DOHH2 (cell line): ENCODE results near the gene KCNK15.

Experiments
- H3F3A ChIP-seq: fragments of 200-600 bp; sonication (generic), shearing (Covaris generic); 2 replicates; pipeline ENCODE4 v1.6.0; 2016; ENCODE audit warnings: antibody characterized with exemption, mild to moderate bottlenecking; ENCODE audit not compliant: control insufficient read depth, insufficient read depth
- H3K27ac ChIP-seq: fragments of 200-600 bp; sonication (generic); 2 replicates; pipeline ENCODE4 v1.5.1; 2014; ENCODE audit warnings: low read depth, mild to moderate bottlenecking, low read length, moderate library complexity
- H3K27me3 ChIP-seq: fragments of 200-600 bp; sonication (generic); 2 replicates; pipeline ENCODE4 v1.6.1; 2014; ENCODE audit warnings: mild to moderate bottlenecking, low read length, mixed read lengths; ENCODE audit not compliant: control insufficient read depth
- H3K36me3 ChIP-seq: fragments of 200-600 bp; sonication (generic); 2 replicates; pipeline ENCODE4 v1.6.1; 2014; ENCODE audit warnings: mild to moderate bottlenecking, low read length, moderate library complexity, mixed read lengths; ENCODE audit not compliant: control insufficient read depth
- H3K4me1 ChIP-seq: fragments of 200-600 bp; sonication (generic); 2 replicates; pipeline ENCODE4 v1.6.1; 2014; ENCODE audit warnings: mild to moderate bottlenecking, low read length, mixed read lengths; ENCODE audit not compliant: control insufficient read depth
- H3K4me2 ChIP-seq: fragments of 200-600 bp; sonication (generic); 2 replicates; pipeline ENCODE4 v1.6.0; 2014; ENCODE audit warnings: mild to moderate bottlenecking, low read length, moderate library complexity
- H3K4me3 ChIP-seq: fragments of 200-600 bp; sonication (generic); 2 replicates; pipeline ENCODE4 v1.5.1; 2014; ENCODE audit warnings: mild to moderate bottlenecking, low read length, mixed read lengths
- H3K79me2 ChIP-seq: fragments of 200-600 bp; sonication (generic); 2 replicates; pipeline ENCODE4 v1.6.1; 2014; ENCODE audit warnings: mild to moderate bottlenecking, low read length, mixed read lengths; ENCODE audit not compliant: control insufficient read depth
- H3K9me2 ChIP-seq: fragments of 200-600 bp; sonication (generic); replicated peaks from 2 replicates; pipeline ENCODE4 v1.6.1; 2014; ENCODE audit warnings: mild to moderate bottlenecking, low read length, mixed read lengths; ENCODE audit not compliant: control insufficient read depth
- H3K9me3 ChIP-seq: fragments of 200-600 bp; sonication (generic); 2 replicates; pipeline ENCODE4 v1.6.1; 2014; ENCODE audit warnings: antibody characterized with exemption, low read length, mixed read lengths; ENCODE audit not compliant: control insufficient read depth, insufficient read depth
- H4K20me1 ChIP-seq: fragments of 200-600 bp; sonication (generic); 2 replicates; pipeline ENCODE4 v1.6.0; 2014; ENCODE audit warnings: low read depth, mild to moderate bottlenecking, antibody characterized with exemption, low read length, moderate library complexity; ENCODE audit not compliant: control insufficient read depth, insufficient read depth
- CTCF ChIP-seq: fragments of 200-600 bp; sonication (generic); IDR thresholded peaks from one replicate; pipeline ENCODE4 v1.5.1; 2014; ENCODE audit warnings: antibody characterized with exemption, mild to moderate bottlenecking, low read depth, low read length; ENCODE audit not compliant: poor library complexity, severe bottlenecking
- EZH2phosphoT487 ChIP-seq: fragments of 200-600 bp; sonication (generic); IDR thresholded peaks from 2 replicates; pipeline ENCODE4 v1.6.1; 2017; ENCODE audit warnings: borderline replicate concordance, mild to moderate bottlenecking, antibody characterized with exemption, low read length, moderate library complexity, mixed read lengths

Gene KCNK15

GRCh38 chr20:44703183-44703925 is 42.3 kb upstream of the KCNK15 start:
- no peaks in the 10 kb centered on the region for H3K27me3 ChIP-seq
- peaks cover 20% of the 10 kb centered on the region for H3K4me1 ChIP-seq
- no peaks in the 10 kb centered on the region for H3K36me3 ChIP-seq
- H3K27ac ChIP-seq: no peak overlapping the region
- H3K79me2 ChIP-seq: no peaks in the 10 kb centered on the region
- no peaks in the 10 kb centered on the region for H3K9me2 ChIP-seq
- H3K9me3 ChIP-seq: no peaks in the 10 kb centered on the region
- TF ChIP-seq CTCF: no peak
- TF ChIP-seq EZH2phosphoT487: no peak
- no peak overlapping the region for H3K4me3 ChIP-seq
- H3K4me2 ChIP-seq: no peak overlapping the region
- H4K20me1 ChIP-seq: no peaks in the 10 kb centered on the region
- H3F3A ChIP-seq: no peaks in the 10 kb centered on the region

DNA sequence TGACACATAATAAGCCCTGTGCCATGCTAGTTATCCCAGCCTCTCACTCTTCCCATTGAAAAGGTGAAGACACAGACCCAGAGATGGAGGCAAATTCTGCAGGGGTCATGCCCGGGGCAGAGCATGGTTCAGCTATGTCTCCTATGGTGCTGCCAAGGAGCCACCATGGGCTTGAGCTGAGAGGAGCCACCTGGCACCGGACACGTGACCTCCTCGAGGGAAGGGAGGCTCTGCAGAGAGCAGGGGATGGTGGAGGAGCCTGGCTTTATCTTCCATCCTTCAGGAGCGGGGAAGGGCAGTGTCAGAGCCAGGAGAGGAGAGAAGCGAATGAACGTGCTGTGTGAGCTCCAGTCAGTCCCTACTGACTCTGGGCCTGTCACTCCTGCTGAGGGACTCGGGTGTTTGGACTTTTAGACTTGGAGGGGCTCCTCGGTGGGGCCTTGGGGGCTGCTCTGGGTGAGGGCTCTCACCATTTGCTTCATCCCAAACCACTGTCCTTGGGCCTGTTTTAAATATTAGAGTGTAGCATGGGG is 41.6 kb upstream of the KCNK15 start:
- Histone ChIP-seq H3F3A (no peaks in the 10 kb centered on the region), H4K20me1 (no peaks in the 10 kb centered on the region), H3K36me3 (no peaks in the 10 kb centered on the region), H3K4me2 (no peak overlapping the region), H3K4me3 (no peak overlapping the region), H3K79me2 (no peaks in the 10 kb centered on the region), H3K9me3 (no peaks in the 10 kb centered on the region), H3K4me1 (peaks cover 14% of the 10 kb centered on the region), H3K27ac (no peak overlapping the region), H3K27me3 (no peaks in the 10 kb centered on the region), H3K9me2 (no peaks in the 10 kb centered on the region)
- TF ChIP-seq EZH2phosphoT487: no peak
- TF ChIP-seq CTCF: no peak

- no peak overlapping the region for H3K4me2 ChIP-seq
- H3K9me2 ChIP-seq: no peaks in the 10 kb centered on the region
- no peak overlapping the region for H3K4me3 ChIP-seq
- no peaks in the 10 kb centered on the region for H3K79me2 ChIP-seq
- no peak for TF ChIP-seq EZH2phosphoT487
- no peak for TF ChIP-seq CTCF
- no peaks in the 10 kb centered on the region for H3F3A ChIP-seq
- H3K4me1 ChIP-seq: peaks cover 13% of the 10 kb centered on the region
- no peaks in the 10 kb centered on the region for H3K9me3 ChIP-seq
- no peaks in the 10 kb centered on the region for H3K27me3 ChIP-seq
- H3K27ac ChIP-seq: no peak overlapping the region
- no peaks in the 10 kb centered on the region for H4K20me1 ChIP-seq
- H3K36me3 ChIP-seq: no peaks in the 10 kb centered on the region
Measured at GRCh38 chr20:44704551-44704971, 41.1 kb upstream of the KCNK15 start.
